Measurements from ENCODE around the gene ATP10A.
A peak's percentile ranks its signal among the peaks of the same experiment; 100 is the strongest.

Gene ATP10A

GRCh38 chr15:25780479-25781255 is 82.5 kb downstream of the ATP10A start:
- Histone ChIP-seq H3K27ac (no peak overlapping the region), H3K36me3 (replicated peaks) (no peaks in the 10 kb centered on the region)
- TF ChIP-seq CTCF (IDR thresholded peaks at IDR 0.05; ENCODE audit: low read depth, low read length, missing control alignments), result no peak

GRCh38 chr15:25778161-25778560 is 85.0 kb downstream of the ATP10A start:
- Histone ChIP-seq H3K4me3 (ENCODE audit: low read depth, low read length) (no peak overlapping the region), H3K27me3 (replicated peaks) (no peaks in the 10 kb centered on the region), H3K36me3 (replicated peaks) (no peaks in the 10 kb centered on the region), H3K27ac (no peak overlapping the region)
- in situ Hi-C loops (cut with HindIII; ENCODE audit: low pct_ligation_motif_present, low sequenced_read_pairs), result no loop called here
- no peak for TF ChIP-seq CTCF (IDR thresholded peaks at IDR 0.05; ENCODE audit: low read depth, low read length, missing control alignments)
- no peak for DNase-seq

More at GRCh38 chr15:25780479-25781255, 82.5 kb downstream of the ATP10A start:
- DNase-seq, result no peak
- no peak overlapping the region for H3K4me3 ChIP-seq (ENCODE audit: low read depth, low read length)
- in situ Hi-C loops (cut with HindIII; ENCODE audit: low pct_ligation_motif_present, low sequenced_read_pairs), result no loop called here
- H3K27me3 ChIP-seq (replicated peaks), result no peaks in the 10 kb centered on the region

GRCh38 chr15:25777037-25777436 is 86.1 kb downstream of the ATP10A start:
- Histone ChIP-seq H3K27ac (no peak overlapping the region), H3K27me3 (replicated peaks) (no peaks in the 10 kb centered on the region), H3K4me3 (ENCODE audit: low read depth, low read length) (no peak overlapping the region), H3K36me3 (replicated peaks) (no peaks in the 10 kb centered on the region)
- in situ Hi-C loops (cut with HindIII; ENCODE audit: low pct_ligation_motif_present, low sequenced_read_pairs), result no loop called here
- TF ChIP-seq CTCF (IDR thresholded peaks at IDR 0.05; ENCODE audit: low read depth, low read length, missing control alignments), result no peak
- DNase-seq, result no peak

DNA sequence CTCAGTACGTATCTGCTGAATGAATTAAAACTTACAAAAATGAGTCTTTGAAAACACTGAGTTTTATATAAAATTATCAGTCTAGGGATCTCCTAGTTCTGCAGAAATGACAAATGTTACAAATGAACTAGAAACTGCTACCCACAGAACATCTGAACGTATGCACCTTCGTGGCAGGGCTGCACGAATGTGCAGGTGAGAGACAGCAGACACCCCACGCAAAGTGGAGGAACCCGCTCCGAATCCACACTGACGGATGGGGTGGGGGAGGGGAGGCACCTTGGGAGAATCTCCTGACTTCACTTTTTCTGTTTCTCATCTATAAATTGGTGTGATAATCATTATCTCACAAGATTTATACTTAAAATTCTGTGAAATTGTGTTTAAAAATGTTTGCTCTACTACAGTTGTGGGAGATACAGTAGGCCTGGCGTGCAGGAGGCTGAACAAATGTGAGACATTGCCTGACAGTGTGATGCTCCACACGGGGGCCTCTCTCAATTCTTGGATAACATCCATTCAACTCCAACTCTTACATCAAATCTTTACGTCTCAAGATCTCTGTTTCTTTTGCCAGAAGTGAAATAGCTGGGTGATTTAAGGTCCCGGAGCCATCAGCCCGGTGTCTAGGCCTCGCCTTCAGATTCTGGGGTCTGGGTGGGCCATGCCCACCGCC is 86.9 kb downstream of the ATP10A start:
- DNase-seq, result no peak
- Histone ChIP-seq H3K36me3 (replicated peaks) (no peaks in the 10 kb centered on the region), H3K4me3 (ENCODE audit: low read depth, low read length) (no peak overlapping the region), H3K27ac (no peak overlapping the region), H3K27me3 (replicated peaks) (no peaks in the 10 kb centered on the region)
- in situ Hi-C loops (cut with HindIII; ENCODE audit: low pct_ligation_motif_present, low sequenced_read_pairs), result no loop called here
- TF ChIP-seq CTCF (IDR thresholded peaks at IDR 0.05; ENCODE audit: low read depth, low read length, missing control alignments), result no peak

GRCh38 chr15:25775317-25775912 is 87.7 kb downstream of the ATP10A start:
- peak; percentile 60 for DNase-seq
- no peak for TF ChIP-seq CTCF (IDR thresholded peaks at IDR 0.05; ENCODE audit: low read depth, low read length, missing control alignments)
- peak overlapping the region; percentile 22 for H3K27ac ChIP-seq
- no peak overlapping the region for H3K4me3 ChIP-seq (ENCODE audit: low read depth, low read length)
- H3K27me3 ChIP-seq (replicated peaks), result no peaks in the 10 kb centered on the region
- no peaks in the 10 kb centered on the region for H3K36me3 ChIP-seq (replicated peaks)
- in situ Hi-C loops (cut with HindIII; ENCODE audit: low pct_ligation_motif_present, low sequenced_read_pairs), result no loop called here

Data from brain microvascular endothelial cell (primary cell).